HPDE6-E6E7 (cell line): ENCODE data around the gene SHH.

ENCODE experiments used
- DNase-seq: peaks from one replicate; pipeline ENCODE4 v3.0.0; 2011; ENCODE audit warnings: missing footprints; ENCODE audit errors: extremely low spot score

The SHH gene

GRCh38 chr7:155806096-155806871 is 6.0 kb downstream of the SHH start:
- DNase-seq: no peak

GRCh38 chr7:155805826-155806095 is 6.5 kb downstream of the SHH start:
- DNase-seq: no peak

GRCh38 chr7:155804897-155805825 is 7.1 kb downstream of the SHH start:
- DNase-seq: peak; percentile 49

- no peak for DNase-seq
These were observed 7.8 kb downstream of the SHH start for GRCh38 chr7:155804431-155804831.

GRCh38 chr7:155803418-155804376 is 8.6 kb downstream of the SHH start:
- no peak for DNase-seq

- DNase-seq: no peak
These were observed 9.3 kb downstream of the SHH start for GRCh38 chr7:155802906-155803417.

GRCh38 chr7:155802291-155802690 is 10.0 kb downstream of the SHH start:
- DNase-seq: no peak

- no peak for DNase-seq
These were observed 11.5 kb downstream of the SHH start for GRCh38 chr7:155800741-155801267.

GRCh38 chr7:155800301-155800700 is 12.0 kb downstream of the SHH start:
- no peak for DNase-seq

GRCh38 chr7:155799514-155799913 is 12.7 kb downstream of the SHH start:
- DNase-seq: no peak

- no peak for DNase-seq
These were observed 13.4 kb downstream of the SHH start for GRCh38 chr7:155798673-155799439.

GRCh38 chr7:155797262-155798250 is 14.7 kb downstream of the SHH start:
- DNase-seq: no peak

- DNase-seq: peak; percentile 60
These were observed 15.6 kb downstream of the SHH start for GRCh38 chr7:155796381-155797261.

- DNase-seq: no peak
These were observed 16.3 kb downstream of the SHH start for GRCh38 chr7:155795951-155796350.

- DNase-seq: no peak
These were observed 16.9 kb downstream of the SHH start for GRCh38 chr7:155795401-155795800.

GRCh38 chr7:155794196-155794595 is 18.1 kb downstream of the SHH start:
- DNase-seq: no peak

GRCh38 chr7:155793720-155794119 is 18.5 kb downstream of the SHH start:
- DNase-seq: no peak

GRCh38 chr7:155792999-155793560 is 19.2 kb downstream of the SHH start:
- DNase-seq: no peak
